Retinal pigment epithelial cell (primary cell): ENCODE data around the gene TAF4B.

ENCODE experiments used
- DNase-seq: peaks from one replicate; pipeline ENCODE4 v3.0.0-alpha.2; 2010; ENCODE audit warnings: low read depth
- H3K4me3 ChIP-seq: 2 replicates; pipeline ENCODE4 v1.5.1; 2011; ENCODE audit warnings: mild to moderate bottlenecking, low read length, control low read depth, moderate library complexity
- TF ChIP-seq, protein P1 (sequence below): conservative IDR thresholded peaks from 2 replicates; pipeline ENCODE4 v1.5.1; 2011; ENCODE audit warnings: low read depth, low read length, control low read depth, inconsistent platforms

The TAF4B gene

DNA sequence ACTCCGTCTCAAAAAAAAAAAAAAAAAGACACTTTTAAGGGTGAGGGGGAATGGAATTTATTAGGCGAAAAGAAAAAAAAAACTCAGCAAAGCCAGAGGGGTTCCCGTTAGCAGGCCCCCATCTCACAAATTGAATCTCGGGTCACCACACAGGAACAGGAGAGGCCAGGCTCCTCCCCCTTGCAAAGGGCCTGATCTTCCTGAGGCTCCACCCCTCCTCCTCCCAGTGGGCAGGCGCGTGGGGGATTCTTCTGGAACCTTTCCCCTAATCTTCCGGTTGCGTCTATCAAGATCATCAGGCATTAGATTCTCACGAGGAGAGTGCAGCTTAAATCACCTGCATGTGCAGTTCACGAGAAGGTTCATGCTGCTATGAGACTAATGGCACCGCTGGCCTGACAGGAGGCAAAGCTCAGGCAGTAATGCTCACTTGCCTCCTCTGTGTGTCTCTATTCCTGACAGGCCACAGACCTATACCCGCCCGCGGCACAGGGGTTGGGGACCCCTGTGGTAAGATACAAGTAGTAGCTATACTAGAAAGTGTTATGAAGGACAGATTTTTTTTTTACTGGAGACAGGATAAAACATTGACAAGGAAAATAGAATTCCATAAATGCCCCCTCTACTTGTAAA, 45.8 kb downstream of the TAF4B start:
- no peak overlapping the region for H3K4me3 ChIP-seq
- TF ChIP-seq, protein P1, sequence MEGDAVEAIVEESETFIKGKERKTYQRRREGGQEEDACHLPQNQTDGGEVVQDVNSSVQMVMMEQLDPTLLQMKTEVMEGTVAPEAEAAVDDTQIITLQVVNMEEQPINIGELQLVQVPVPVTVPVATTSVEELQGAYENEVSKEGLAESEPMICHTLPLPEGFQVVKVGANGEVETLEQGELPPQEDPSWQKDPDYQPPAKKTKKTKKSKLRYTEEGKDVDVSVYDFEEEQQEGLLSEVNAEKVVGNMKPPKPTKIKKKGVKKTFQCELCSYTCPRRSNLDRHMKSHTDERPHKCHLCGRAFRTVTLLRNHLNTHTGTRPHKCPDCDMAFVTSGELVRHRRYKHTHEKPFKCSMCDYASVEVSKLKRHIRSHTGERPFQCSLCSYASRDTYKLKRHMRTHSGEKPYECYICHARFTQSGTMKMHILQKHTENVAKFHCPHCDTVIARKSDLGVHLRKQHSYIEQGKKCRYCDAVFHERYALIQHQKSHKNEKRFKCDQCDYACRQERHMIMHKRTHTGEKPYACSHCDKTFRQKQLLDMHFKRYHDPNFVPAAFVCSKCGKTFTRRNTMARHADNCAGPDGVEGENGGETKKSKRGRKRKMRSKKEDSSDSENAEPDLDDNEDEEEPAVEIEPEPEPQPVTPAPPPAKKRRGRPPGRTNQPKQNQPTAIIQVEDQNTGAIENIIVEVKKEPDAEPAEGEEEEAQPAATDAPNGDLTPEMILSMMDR = no peak
- DNase-seq = no peak

DNA sequence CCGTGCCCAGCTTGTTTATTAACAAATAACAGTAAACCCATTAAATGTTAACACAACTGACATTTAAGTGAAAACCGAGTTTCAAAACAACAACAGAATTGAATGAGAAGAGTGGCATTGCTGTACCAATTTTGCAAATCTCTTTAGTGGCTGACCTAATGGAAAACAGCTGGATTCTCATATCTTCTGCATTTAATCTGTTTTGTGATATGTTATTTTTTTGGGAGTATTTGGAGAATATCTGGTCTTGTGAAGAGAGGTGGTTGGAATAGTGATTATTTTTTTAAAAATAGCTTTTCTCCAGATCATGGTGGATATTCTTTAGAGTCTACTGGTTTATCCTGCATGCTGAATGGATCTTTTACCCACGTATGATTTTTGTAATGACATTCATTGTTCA, 51.1 kb downstream of the TAF4B start:
- no peak overlapping the region for H3K4me3 ChIP-seq
- TF ChIP-seq, protein P1 = no peak
- no peak for DNase-seq

DNA sequence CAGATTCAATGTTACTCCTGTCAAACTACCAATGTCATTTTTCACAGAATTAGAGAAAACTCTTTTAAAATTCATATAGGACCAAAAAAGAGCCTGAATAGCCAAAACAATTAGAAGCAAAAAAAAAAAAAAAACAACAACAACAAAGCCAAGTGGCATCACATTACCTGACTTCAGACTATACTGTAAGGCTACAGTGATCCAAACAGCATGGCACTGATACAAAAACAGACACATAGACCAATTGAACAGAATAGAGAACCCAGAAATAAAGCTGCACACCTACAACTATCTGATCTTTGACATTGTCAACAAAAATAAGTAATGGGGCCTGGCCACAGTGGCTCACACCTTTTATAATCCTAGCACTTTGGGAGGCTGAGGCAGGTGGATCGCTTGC, 53.2 kb downstream of the TAF4B start:
- TF ChIP-seq, protein P1 = no peak
- H3K4me3 ChIP-seq = no peak overlapping the region
- no peak for DNase-seq

DNA sequence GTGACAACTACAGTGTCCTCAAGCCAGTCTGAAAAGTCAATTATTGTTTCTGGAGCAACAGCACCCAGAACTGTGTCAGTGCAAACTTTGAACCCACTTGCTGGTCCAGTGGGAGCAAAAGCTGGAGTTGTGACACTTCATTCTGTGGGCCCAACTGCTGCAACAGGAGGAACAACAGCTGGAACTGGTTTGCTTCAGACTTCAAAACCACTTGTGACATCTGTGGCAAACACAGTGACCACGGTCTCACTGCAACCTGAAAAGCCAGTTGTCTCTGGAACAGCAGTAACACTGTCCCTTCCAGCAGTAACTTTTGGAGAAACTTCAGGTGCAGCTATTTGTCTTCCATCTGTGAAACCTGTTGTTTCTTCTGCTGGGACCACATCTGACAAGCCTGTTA, 59.8 kb downstream of the TAF4B start:
- no peak for DNase-seq
- TF ChIP-seq, protein P1 = no peak

DNA sequence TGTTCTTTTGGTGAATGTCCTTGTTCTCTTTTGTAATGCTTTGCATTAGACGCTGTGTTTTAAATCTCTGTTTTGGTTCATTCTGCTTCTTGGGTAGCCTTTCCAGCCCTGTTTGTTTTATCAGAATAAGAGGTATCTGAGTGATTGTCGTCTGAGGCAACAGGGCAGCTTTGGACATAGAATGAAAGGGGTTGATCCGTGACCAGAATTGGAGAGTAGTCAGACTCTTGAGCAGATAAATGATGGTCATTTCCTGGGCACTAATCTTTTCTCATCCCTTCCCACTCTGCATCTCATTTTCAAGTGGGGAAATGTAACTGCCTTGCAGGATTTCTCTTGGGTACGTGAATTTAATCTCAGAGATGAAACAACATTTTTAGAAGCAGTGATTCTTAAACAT, 61.4 kb downstream of the TAF4B start:
- TF ChIP-seq, protein P1 = no peak
- DNase-seq = no peak
- no peak overlapping the region for H3K4me3 ChIP-seq

More for the DNA sequence above, 59.8 kb downstream of the TAF4B start:
- no peak overlapping the region for H3K4me3 ChIP-seq

DNA sequence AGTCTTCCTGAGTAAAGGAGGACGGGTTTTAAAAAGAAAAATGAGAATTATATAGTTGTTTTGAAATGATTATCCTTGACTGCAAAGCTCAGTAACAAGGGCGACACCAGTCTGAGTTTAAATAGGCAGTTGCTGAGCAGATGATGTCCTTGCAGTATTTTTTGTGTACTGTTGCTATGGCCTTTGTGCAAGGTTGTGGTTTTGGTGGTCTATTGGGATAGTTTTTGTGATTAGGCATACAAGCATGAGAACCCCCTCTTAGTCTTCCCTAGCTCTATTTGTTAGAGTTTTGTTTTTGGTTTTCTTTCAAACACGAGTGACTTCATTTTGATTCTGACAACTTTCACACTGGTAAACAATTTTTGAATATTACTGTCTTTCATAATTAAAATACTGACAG, 64.1 kb downstream of the TAF4B start:
- no peak for DNase-seq
- TF ChIP-seq, protein P1 = no peak

DNA sequence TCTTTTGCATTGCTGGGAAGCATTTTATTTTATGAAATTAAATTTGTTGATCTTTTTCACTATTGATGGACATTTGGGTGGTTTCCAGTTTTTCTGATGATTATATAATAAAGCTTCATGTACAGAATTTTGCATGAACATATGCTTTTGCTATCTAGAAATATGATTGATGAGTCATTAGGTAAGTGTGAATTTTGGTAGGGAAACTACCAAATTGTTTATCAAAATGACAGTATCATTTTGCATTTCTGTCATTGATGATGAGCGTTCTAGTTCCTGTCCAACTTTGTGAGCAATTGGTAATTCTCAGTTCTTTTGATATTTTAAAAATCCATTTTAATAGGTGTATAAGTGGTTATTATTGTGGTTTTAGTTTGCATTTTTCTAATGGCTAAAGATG, 67.7 kb downstream of the TAF4B start:
- no peak for DNase-seq
- no peak overlapping the region for H3K4me3 ChIP-seq
- TF ChIP-seq, protein P1 = no peak

More for the DNA sequence above, 64.1 kb downstream of the TAF4B start:
- no peak overlapping the region for H3K4me3 ChIP-seq
